Measurements from ENCODE around the gene FAM81B.
"Not testable (repeated sequence)": the region's sequence is repeated elsewhere in the genome, so short reads cannot be mapped to it uniquely, and the experiment has no call there.

The FAM81B gene

DNA sequence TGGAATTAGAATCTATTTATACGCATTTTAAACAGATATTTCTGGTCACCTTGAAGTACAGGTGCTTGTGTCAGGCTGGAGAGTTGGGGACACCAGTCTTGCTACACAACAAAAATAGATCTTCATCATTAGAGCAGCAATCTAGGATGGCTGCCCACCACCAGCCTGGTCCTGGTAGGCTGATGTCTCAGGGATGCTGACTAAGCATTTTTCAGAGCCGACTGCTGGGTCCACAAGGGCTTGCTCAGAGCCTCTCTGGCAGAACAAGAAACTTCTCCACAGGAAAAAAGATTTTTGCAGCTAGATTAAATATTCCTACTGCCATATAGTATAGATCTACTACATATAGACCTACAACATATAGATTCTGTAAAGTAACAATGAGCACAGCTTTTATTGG, 12.0 kb upstream of the FAM81B start:
- H3K36me3 ChIP-seq: no peaks in the 10 kb centered on the region
- H3K4me1 ChIP-seq (ENCODE audit: control insufficient read depth in 1 of 2, insufficient read depth in 1 of 2, low read depth in 1 of 2, low read length in 1 of 2): no peaks in the 10 kb centered on the region
- no peak overlapping the region for H3K4me3 ChIP-seq (ENCODE audit: low read depth in 1 of 2, low read length in 1 of 2)
- TF ChIP-seq, protein P1, sequence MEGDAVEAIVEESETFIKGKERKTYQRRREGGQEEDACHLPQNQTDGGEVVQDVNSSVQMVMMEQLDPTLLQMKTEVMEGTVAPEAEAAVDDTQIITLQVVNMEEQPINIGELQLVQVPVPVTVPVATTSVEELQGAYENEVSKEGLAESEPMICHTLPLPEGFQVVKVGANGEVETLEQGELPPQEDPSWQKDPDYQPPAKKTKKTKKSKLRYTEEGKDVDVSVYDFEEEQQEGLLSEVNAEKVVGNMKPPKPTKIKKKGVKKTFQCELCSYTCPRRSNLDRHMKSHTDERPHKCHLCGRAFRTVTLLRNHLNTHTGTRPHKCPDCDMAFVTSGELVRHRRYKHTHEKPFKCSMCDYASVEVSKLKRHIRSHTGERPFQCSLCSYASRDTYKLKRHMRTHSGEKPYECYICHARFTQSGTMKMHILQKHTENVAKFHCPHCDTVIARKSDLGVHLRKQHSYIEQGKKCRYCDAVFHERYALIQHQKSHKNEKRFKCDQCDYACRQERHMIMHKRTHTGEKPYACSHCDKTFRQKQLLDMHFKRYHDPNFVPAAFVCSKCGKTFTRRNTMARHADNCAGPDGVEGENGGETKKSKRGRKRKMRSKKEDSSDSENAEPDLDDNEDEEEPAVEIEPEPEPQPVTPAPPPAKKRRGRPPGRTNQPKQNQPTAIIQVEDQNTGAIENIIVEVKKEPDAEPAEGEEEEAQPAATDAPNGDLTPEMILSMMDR (IDR thresholded peaks at IDR 0.05): no peak
- no peak overlapping the region for H3K27ac ChIP-seq
- no peaks in the 10 kb centered on the region for H3K27me3 ChIP-seq
- no peaks in the 10 kb centered on the region for H3K9me3 ChIP-seq

DNA sequence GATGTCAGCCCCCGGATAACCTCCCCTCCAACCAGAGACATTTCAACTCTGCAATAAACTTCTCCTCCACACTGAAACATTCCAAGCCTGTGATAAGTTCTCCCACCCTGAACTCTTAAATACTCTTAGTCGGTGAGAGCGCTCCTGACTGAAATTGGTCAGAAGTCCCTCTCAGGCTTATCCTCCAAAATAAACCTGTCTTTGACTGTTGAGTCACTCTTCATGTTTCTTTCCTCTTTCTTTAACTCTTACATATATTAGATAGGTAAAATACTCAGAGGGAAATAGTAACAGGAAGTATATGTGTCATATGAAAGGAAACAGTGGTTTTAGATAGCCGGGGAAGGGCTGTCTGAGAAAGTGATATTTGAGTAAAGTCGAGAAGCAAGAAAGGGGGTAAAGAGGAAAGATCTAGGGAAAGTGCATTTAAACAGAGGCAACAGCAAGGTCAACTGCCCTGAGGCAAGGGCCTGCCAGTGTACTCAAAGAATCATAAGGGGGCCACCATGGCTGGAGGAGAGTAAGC, 11.0 kb upstream of the FAM81B start:
- Histone ChIP-seq H3K9me3 (no peaks in the 10 kb centered on the region), H3K4me3 (ENCODE audit: low read depth in 1 of 2, low read length in 1 of 2) (no peak overlapping the region), H3K4me1 (ENCODE audit: control insufficient read depth in 1 of 2, insufficient read depth in 1 of 2, low read depth in 1 of 2, low read length in 1 of 2) (no peaks in the 10 kb centered on the region), H3K27ac (no peak overlapping the region), H3K27me3 (no peaks in the 10 kb centered on the region), H3K36me3 (no peaks in the 10 kb centered on the region)
- TF ChIP-seq, protein P1 (IDR thresholded peaks at IDR 0.05): no peak

DNA sequence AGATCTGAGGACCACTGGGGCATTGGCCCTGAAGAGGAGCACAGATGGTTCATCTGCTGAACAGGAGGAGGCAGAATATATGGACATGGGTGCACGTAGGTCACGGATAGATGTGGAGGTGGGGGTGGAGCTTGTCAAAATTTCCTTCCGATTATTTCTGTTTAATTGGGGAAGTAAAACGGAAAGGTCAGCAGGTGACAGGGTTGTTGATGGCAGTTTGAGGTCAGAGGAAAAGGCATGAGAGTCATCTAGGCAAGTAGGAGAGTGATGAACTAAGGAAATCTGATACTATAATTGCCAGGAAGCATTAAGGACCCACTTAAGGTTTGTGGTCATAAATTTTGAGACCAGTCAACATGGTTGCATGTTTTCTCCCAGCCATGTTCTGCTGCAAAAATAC, 8.4 kb upstream of the FAM81B start:
- Histone ChIP-seq H3K4me3 (ENCODE audit: low read depth in 1 of 2, low read length in 1 of 2) (no peak overlapping the region), H3K9me3 (no peaks in the 10 kb centered on the region), H3K36me3 (no peaks in the 10 kb centered on the region), H3K27me3 (no peaks in the 10 kb centered on the region), H3K27ac (no peak overlapping the region), H3K4me1 (ENCODE audit: control insufficient read depth in 1 of 2, insufficient read depth in 1 of 2, low read depth in 1 of 2, low read length in 1 of 2) (no peaks in the 10 kb centered on the region)
- TF ChIP-seq, protein P1 (IDR thresholded peaks at IDR 0.05): no peak

DNA sequence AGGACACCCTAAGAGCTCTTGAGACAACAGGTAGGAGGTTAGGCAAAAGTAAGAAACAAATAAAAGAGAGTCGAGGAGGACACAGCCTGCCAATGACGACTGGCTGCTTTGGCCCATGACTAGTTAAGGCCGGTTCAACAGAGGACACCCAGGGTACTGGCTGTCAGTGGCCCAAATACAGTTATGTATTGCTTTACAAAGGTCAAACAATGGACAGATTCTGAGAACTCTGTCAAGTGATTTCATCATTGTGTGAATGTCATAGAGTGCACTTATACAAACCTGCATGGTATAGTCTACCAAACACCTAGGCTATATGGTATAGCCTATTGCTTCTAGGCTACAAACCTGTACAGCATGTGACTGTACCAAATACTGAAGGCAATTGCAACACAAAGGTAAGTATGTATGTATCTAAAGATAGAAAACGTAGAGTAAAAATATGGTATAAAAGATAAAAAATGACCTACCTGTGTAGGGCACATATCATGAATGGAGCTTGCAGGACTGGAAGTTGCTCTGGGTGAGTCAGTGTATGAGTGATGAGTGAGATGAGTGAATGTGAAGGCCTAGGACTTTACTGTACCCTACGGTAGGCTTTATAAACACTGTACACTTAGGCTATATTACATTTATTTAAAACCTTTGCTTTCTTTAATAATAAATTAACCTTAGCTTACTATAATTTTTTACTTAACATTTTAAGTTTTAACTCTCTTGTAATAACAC, 6.5 kb upstream of the FAM81B start:
- no peak overlapping the region for H3K4me3 ChIP-seq (ENCODE audit: low read depth in 1 of 2, low read length in 1 of 2)
- H3K27me3 ChIP-seq: no peaks in the 10 kb centered on the region
- TF ChIP-seq, protein P1 (IDR thresholded peaks at IDR 0.05): no peak
- H3K4me1 ChIP-seq (ENCODE audit: control insufficient read depth in 1 of 2, insufficient read depth in 1 of 2, low read depth in 1 of 2, low read length in 1 of 2): no peaks in the 10 kb centered on the region
- no peaks in the 10 kb centered on the region for H3K36me3 ChIP-seq
- H3K27ac ChIP-seq: no peak overlapping the region
- H3K9me3 ChIP-seq: no peaks in the 10 kb centered on the region

DNA sequence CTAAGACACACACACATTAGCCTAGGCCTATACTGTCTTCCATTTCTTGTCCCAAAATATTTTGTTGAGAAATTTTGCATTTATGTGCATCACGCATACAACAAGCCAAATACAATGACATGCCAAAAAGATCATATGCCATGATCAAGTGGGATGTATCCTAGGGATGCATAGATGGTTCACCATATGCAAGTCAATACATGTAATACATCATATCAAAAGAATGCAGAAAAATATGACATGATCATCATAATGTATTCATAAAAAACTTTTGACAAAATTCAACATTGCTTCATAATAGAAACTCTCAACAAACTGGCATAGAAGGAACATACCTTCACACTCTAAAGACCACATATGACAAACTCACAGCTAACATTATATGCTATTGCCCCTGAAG, 5.8 kb upstream of the FAM81B start:
- no peaks in the 10 kb centered on the region for H3K36me3 ChIP-seq
- TF ChIP-seq, protein P1 (IDR thresholded peaks at IDR 0.05): no peak
- H3K4me1 ChIP-seq (ENCODE audit: control insufficient read depth in 1 of 2, insufficient read depth in 1 of 2, low read depth in 1 of 2, low read length in 1 of 2): no peaks in the 10 kb centered on the region
- no peaks in the 10 kb centered on the region for H3K9me3 ChIP-seq
- no peak overlapping the region for H3K27ac ChIP-seq
- H3K27me3 ChIP-seq: no peaks in the 10 kb centered on the region
- no peak overlapping the region for H3K4me3 ChIP-seq (ENCODE audit: low read depth in 1 of 2, low read length in 1 of 2)

DNA sequence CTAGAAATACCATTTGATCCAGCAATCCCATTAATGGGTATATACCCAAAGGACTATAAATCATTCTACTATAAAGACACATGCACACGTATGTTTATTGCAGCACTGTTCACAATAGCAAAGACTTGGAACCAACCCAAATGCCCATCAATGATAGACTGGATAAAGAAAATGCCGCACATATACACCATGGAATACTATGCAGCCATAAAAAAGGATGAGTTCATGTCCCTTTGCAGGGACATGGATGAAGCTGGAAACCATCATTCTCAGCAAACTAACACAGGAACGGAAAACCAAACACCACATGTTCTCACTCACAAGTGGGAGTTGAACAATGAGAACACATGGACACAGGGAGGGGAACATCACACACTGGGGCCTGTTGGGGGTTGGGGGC, 799 bp downstream of the FAM81B start:
- not testable (repeated sequence) for H3K36me3 ChIP-seq; H3K27ac ChIP-seq; H3K9me3 ChIP-seq; H3K27me3 ChIP-seq; H3K4me1 ChIP-seq (ENCODE audit: control insufficient read depth in 1 of 2, insufficient read depth in 1 of 2, low read depth in 1 of 2, low read length in 1 of 2); H3K4me3 ChIP-seq (ENCODE audit: low read depth in 1 of 2, low read length in 1 of 2)
